HG02759 (cell line): Measurements from ENCODE around the gene ANKRD30B.
"Not testable (repeated sequence)": the region's sequence is repeated elsewhere in the genome, so short reads cannot be mapped to it uniquely, and the experiment has no call there.

Experiments used
- ATAC-seq: cut with Tn5 transposase; IDR thresholded peaks from one replicate; pipeline ENCODE4 v1.9.1; 2021; ENCODE audit warnings: mild to moderate bottlenecking, moderate library complexity; ENCODE audit not compliant: unreplicated experiment

The ANKRD30B gene

GRCh38 chr18:14841607-14842006 is 93.6 kb downstream of the ANKRD30B start:
- ATAC-seq: not testable (repeated sequence)

- ATAC-seq: not testable (repeated sequence)
Measured at GRCh38 chr18:14851533-14851932, 103.6 kb downstream of the ANKRD30B start.

GRCh38 chr18:14855634-14856033 is 107.7 kb downstream of the ANKRD30B start:
- not testable (repeated sequence) for ATAC-seq

- ATAC-seq: not testable (repeated sequence)
Measured at GRCh38 chr18:14856256-14856655, 108.3 kb downstream of the ANKRD30B start.

- ATAC-seq: not testable (repeated sequence)
Measured at GRCh38 chr18:14858514-14858913, 110.5 kb downstream of the ANKRD30B start.

GRCh38 chr18:14859995-14860394 is 112.0 kb downstream of the ANKRD30B start:
- not testable (repeated sequence) for ATAC-seq

- ATAC-seq: not testable (repeated sequence)
Measured at GRCh38 chr18:14866426-14866825, 118.5 kb downstream of the ANKRD30B start.

- not testable (repeated sequence) for ATAC-seq
Measured at GRCh38 chr18:14867988-14868387, 120.0 kb downstream of the ANKRD30B start.

GRCh38 chr18:14868825-14869224 is 120.9 kb downstream of the ANKRD30B start:
- not testable (repeated sequence) for ATAC-seq

- not testable (repeated sequence) for ATAC-seq
Measured at GRCh38 chr18:14878826-14879225, 130.9 kb downstream of the ANKRD30B start.

GRCh38 chr18:14900435-14900834 is 152.5 kb downstream of the ANKRD30B start:
- no peak for ATAC-seq
